ENCODE results near the gene PLCL1. TPM values are rescaled to one million over a fixed set of nuclear protein-coding genes. Genes with fewer than 3 reads are reported as not detected.

Gene PLCL1
- total RNA-seq, 1 experiment from 2014 or later: 0.16 TPM

DNA sequence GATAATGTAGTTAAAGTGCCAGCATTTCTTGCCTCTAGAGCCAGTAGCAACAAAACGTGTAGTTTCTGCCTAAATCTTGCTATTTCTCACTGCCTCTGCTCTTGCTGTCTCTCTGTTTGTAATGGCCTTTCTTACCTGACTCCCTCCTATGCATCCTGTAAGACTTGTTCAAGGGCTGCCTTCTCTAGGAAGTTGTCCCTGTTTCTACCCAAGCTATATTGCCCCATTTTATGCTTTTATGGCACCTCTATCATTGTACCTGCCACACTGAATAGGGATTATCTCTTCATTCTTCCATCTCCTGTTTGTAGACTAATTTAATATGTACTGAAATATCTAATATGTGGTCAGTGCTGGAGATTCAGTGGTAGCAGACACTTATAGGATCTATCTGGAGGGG lies 49.2 kb downstream of the PLCL1 start:
- DNase-seq (ENCODE audit: low read depth): no peak

DNA sequence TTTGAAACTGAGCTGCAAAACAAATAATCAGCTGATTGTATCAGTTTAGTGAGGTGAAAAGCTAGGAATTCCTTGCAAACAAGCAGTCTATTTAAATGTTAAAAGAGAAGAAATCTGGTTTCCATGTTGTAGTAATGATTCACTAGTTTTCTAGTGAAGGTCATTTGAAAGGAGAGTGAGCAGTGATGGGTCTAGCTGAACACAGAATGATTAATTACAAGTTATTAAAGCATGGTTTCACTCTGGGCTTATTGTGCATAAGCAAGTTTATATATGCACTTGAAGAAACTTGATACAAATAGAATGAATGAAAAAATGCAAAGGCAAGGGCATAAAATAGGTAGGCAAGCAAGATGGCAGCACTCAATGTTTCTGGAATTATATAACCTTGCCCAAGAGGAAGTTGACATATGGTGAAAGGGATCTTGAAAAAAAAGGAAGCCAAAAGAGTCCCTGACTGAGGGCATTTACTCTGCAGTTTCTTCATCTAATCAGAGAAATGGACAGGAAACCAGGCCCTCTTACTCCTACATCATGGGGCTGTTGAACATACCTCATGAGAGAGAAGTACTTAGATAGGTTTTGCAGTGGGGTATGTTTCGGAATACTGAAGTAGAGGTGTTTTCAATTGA lies 53.2 kb downstream of the PLCL1 start:
- no peak for DNase-seq (ENCODE audit: low read depth)

DNA sequence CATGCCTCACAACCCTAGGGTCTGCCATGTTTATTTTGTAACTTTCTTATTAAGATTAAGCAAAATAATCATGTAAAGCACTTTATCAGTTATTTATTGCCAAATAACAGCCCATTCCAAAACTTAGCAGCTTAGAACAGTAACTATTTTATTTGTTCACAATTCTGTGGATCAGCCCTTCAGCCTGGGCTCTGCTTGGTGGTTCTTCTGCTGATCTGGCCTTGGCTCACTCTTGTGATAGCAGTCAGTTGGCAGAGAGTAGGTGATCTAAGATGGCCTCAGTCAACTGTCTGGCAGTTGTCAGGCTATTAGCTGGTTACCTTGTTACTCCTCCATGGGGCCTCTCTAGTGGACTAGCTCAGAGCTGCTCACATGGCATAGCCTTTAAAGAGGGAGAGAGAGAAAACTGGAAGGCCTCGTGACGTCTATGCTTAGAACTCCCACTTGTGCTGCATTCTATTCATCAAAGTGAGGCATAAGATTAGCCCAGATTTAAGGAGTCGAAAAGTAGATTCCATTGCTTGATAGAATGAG lies 54.3 kb downstream of the PLCL1 start:
- DNase-seq (ENCODE audit: low read depth): no peak

DNA sequence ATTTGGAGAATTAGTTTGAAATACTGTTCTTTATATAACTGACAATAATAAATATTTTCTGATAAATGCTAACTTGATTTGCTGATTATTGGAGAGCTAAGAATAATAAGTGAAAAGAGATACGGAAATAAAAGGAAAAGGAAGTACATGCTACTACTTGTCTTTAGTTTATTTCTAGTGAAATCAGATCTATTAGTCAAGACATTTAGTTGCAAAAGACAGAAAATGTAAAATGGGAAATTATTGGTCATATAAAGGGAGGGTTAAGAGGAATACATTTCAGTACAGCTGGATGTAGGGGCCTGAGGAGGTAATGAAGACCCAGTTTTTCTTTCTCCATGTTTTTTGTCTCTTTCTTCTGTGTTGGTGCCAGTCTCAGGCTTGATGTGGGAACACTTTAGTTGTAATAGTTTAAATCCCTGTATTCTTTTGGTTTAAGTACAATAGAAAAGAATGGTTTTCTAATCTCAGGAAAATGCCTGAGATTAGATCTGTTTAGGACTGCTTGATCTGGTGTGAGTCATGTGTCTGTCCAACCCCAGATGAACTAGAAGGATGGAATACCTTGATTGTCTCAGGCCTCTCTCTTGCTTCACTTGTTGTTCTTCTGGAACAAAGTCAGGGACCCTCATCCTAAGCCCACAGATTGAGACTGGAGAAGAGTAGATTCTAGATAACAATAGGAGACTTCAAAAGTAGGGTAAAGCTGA lies 58.0 kb downstream of the PLCL1 start:
- no peak for DNase-seq (ENCODE audit: low read depth)

DNA sequence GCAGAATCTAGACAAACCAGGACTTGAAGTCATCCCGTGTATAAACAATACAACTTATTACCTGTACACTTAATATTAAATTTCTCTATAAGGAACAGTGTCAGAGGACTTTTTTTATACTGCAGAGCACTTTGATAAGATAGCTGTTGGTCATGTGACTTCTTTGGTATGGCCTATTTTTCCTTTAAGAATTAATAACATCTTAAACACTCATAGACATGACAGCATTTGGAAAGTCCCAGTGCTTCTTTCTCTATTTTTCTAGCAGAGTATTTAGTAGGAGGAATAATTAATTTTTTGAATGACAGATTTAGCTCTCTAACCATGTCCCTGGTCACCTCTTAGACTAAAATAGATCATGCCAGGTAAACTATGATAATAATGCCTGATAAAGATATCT lies 59.4 kb downstream of the PLCL1 start:
- no peak for DNase-seq (ENCODE audit: low read depth)

DNA sequence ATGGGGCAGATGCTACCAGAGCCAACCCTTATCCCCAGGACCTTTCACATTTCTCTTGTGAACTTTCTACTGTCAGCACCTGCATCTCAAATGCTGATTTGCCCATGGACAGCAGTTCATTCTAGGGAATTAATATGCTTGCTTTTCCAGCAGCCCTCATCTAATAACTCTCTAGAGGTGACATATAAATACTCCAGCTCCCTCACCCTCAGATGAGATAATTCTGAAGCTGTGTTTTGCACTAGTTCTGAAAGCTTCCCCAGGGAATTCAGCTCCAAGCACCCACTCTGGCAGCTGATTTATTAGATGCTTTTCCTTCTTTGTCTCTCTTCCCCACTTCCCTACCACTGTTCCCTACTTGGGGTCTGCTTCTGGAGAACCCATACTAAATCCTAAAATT lies 62.1 kb downstream of the PLCL1 start:
- no peak for DNase-seq (ENCODE audit: low read depth)

DNA sequence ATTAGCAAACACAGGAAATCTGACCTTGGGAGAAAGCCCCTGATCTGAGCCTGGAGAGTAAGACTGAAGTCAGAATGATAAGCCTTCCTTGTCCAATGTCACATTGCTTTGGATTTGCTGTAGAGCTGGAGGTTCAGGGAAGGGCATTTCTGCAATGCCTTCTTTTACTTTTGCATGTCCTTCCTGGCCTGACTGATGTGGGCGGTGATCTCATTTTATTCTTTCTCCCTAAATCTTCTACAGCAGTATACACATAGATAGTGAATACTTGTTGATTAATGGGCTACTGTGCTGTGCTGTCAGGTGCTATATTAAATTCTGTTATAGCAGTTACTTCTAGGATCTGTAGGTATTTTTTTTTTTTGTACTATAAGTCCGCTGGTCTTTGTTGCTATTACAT lies 62.6 kb downstream of the PLCL1 start:
- no peak for DNase-seq (ENCODE audit: low read depth)

DNA sequence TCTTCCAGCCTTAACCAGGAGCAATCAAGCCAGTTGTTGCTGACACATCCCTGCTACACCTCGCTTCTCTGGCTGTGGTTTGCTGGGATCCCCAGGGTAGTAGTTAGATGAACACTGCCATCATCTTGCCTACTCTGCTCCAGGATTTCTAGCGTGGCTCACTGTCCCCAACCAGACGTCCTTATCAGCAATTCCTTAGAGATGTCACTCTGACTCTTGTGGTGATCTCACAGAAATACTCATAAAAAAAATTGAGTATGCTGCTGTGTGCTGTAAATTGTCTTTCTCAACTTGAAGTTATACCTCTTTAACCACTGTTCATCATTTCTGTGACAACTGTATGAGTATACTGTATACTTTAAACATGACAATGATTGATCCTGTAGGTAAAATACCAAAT lies 63.2 kb downstream of the PLCL1 start:
- no peak for DNase-seq (ENCODE audit: low read depth)

DNA sequence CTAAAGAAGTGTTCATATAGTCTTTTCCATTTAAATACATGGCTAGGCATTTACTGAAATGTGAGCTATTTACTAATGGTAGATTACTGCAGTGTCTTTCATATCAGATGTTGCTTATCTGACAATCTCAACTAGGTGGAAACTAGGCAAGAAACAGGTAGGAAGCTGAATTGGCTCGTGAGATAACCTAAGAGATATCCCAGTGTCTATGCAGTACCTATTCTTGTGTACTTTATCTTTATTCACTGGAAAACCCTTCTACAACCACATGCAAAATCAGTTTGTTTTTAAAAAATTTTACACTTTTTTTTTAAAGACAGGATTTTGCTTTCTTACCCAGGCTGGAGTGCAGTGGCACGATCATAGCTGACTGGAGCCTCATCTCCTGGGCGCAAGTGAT lies 63.8 kb downstream of the PLCL1 start:
- DNase-seq (ENCODE audit: low read depth): no peak

DNA sequence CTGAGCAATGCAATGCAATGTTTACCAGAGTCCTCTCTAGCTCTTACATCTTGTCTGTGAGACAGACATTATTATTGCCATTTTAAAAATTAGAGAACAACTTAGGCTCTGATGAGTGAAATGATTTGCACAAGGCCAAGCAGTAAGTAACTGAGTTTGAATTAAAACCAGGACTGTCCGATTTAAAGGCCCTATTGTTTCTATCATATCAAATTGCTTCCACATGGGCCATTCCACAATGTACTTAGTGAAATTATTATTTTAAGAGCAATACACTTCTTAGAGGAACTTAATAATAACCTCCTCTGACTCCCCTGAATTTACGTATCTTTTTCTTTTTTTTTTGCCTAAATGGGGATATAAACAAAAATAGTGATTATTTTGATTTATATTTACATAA lies 64.6 kb downstream of the PLCL1 start:
- no peak for DNase-seq (ENCODE audit: low read depth)

DNA sequence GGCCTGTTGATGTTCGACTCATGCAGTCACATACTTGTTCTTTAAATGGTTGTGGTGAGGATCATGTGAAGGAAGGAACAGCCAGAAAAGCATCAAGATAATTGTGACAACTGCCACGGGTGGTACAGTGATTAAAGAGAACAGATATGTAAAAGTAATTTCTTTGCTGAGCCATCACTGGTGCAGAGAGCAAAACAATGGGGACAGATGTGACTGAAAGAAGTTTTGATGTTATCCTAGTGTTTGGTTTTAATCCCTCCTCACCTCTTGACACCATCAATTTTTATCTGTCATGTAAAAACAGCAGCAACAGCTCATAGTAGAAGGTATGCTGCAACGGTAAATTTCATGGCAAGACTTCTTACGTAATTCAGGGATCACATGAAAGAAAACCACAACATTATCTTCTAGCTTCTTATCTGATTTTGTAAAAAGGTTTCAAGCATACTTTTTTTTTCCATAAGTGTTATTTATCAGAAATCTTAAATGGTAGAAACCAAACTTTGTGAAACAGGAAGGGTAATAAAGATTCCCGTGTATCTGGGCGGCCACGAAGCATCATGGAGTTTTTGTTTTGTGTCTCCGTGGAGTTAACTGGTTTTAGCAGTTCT lies 65.2 kb downstream of the PLCL1 start:
- DNase-seq (ENCODE audit: low read depth): no peak

DNA sequence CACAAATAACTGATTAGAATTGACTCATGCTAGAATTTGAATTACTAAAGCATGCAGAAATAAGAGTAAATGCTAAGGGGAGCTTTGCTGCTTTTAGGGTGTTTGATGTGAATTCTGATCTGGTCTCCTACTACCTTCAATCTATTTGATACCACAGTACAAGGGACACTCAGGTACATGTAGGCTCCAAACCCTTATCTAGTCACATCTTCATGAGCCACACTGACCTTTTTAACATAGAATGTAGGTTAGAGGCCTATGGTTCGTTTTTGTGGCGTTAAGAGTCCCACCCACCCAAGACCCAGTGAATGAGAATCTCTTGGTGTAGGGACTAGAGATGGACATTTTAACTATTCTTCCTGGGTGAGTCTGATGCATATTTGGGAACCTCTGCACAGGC lies 65.7 kb downstream of the PLCL1 start:
- no peak for DNase-seq (ENCODE audit: low read depth)

DNA sequence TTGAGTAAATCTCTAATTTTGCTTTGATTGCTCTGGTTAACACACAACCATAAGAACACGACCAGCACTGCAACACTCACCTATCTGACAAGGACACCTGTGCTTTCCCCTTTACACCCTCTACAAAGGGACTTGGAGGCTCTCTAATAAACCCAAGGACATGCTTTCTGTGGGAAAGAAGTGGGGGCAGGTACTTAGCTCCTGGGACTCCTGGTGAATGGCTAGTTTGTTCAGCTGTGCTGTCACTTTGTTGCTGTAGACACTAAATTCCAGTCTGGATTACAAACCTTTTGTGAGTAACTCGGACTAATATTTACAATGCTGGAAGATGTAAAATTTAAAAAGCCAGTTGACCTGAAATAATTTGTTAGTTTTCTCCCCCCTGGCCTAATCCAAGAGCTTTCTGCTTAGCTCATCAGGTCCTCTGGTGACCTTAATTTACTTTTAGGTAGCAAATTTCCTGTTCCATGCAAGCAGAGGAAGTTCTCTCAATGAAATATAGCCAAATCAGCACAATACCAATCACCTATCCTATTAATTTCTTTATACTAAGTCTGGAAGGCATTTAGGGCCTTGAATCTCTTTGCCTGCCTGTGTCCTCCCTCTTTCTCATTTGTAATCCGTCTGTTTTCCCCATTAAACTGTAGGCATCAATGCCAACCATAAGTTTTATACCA lies 67.5 kb downstream of the PLCL1 start:
- no peak for DNase-seq (ENCODE audit: low read depth)

DNA sequence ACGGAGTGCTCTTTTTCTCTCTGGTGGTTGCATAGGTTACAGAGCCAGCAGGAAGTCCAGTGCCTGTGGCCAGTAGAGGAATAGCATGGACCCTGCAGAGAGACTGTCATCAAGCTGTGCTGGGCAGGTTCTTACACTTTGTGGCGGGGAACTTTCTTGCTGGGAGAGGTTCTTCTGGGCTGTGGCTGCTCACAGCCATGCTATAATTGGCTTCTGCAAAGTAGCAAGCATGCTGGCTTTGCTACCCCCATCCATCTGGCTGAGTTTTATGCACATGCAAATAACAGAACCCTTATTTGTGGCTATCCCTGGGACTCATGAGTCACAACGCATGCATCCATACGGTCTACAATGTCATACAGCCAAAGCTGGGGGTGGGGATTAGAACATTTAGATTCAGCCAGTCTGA lies 68.9 kb downstream of the PLCL1 start:
- DNase-seq (ENCODE audit: low read depth): peak; percentile 76

DNA sequence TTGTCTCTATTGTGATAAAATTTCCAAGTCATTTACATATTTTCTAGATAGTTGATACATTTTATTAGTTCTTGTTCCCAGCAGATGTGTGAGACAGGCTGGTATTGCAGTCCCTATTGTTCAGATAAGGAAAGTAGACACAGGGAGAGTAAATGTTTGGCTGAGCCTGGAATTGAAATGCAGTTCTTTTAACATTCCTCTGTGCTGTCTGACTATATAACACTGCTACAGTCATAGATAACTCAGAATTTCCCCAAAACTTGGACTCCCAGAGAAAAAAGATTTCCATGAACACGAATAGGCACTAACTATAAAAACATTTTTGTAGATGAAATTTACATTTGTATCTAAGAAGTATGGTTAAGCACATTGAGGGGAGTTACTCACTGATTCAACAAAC lies 71.4 kb downstream of the PLCL1 start:
- no peak for DNase-seq (ENCODE audit: low read depth)

DNA sequence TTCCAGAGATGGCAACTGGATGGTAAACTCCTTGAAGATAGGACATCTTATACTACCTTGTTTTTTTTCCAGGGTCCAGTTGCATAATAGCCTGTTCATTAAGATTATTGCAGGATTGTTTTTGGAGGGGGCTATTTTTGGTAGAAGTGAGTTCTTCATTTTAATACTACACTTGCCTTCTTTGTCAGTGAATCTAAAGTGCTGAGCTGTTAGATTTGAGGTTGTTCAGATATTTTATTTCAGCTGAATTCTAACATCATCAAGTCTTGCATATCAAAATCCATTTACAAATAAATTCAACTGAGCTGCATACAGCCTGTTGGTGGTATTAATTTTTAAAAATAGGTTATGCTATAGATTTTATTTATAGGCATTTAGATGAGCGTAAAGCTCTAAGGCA lies 72.1 kb downstream of the PLCL1 start:
- no peak for DNase-seq (ENCODE audit: low read depth)

DNA sequence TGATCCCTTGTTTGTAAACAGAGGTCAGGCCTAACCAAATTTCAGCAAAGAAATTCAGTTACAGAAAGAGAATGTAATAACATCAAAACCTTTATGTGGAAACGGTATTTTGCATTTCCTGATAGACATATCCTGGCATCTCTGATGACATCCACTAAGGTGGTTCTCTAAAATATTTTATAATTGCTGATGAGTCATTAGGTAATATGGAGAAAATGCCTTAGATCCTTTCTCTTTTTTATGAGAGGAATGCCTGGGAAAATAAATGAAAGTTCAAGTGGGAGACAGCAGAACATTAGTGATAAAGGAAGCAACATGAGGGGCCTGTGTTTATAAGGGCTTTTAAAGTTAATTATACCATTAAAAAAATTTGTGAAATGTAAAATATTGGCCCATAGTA lies 72.6 kb downstream of the PLCL1 start:
- DNase-seq (ENCODE audit: low read depth): no peak

DNA sequence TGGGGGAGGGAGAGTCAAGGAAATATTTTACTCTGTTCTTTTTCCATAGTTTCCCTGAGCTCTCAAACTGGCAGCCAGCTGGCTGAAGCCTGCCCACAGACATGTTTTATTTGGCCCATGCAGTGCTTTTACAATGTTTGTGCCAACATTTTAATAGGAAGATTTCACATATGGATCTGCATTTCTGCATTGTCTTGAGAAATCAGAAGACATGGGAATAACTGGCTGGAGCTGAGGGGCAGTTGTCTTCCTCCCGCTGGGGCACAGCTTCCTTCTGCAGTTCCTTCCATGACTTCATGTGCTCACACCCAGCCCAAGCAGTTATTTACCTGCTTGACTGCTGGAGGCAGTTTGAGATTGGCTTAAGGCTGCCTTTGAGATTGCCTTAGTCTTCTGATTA lies 74.4 kb downstream of the PLCL1 start:
- DNase-seq (ENCODE audit: low read depth): no peak

DNA sequence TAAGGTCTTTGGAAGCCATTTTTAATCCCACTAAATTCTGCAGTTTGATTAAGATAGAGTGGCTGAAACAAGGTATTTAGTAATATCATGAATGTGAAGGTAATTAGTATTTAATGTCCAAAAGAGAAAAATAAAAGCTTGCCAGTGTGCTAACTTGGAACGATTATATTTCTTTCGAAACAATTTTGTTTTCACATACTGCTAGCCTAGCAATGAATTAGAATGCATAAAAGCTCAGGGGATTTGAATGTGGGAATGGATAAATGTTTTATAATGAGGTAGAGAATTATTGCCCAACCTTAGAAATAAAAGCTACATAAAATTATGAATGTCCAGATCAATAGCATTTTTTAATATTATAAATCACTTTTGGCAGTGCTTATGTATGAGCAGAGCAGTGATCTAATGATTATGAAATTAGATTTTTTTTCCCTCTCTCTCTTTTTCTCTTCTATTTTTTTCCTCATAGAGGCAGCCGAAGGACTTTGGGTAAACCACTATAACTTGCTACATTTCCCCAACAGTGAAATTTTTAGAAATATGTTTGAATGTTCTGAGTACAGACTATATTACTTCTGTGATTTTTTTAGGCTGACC lies 75.5 kb downstream of the PLCL1 start:
- DNase-seq (ENCODE audit: low read depth): no peak

DNA sequence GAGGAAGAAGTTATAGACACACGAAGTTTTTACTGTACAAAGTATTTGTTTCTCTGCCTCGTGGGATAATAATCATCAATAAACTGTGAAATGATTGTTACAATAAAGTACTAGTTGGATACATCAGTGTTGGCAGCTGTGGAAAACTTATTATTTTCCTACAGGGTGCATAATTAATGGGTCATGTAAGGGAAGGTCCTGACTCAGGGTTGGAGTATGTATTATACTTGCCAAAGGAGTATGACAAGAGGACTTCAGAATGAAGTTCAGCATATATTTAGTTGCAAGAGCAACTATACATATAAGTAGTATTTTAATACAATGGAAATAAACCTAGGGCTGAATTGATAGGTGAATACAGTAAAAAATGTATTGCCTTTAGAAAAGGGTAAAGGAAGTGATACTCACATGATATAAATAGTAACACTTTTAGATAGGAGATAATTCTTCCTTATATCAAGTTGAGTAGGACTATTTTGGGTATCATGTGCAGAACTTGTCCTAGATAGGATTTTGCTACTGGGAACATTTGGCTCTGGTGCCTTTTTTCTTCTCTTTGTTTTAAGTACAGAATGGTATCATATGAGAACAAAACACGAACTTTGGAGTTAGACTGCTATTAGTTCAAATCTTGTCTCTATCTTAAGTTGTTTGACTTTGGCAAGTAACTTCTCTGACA lies 79.1 kb downstream of the PLCL1 start:
- no peak for DNase-seq (ENCODE audit: low read depth)

DNA sequence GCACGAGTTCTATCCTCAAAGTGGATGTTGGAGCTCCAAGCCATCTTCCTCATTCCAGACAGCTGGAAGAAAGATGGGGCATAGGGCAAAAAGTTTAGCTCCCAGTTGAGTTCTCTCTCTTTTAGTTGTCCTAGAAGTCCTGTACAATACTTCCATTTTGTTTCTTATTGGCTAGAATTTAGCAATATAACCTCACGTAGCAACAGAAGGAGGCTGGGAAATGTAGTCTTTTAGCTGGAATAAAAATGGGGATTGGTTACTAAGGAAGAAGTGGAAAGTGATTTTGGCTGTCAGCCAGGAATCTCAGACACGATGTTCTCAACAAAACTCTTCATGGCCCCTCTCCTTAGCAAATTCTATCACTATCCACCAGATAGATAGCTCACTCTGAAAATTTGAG lies 79.9 kb downstream of the PLCL1 start:
- no peak for DNase-seq (ENCODE audit: low read depth)
